Chondrocyte (in vitro differentiated cells): ENCODE data around the gene GYPC. TPM values are rescaled to one million over a fixed set of nuclear protein-coding genes. Genes with fewer than 3 reads are reported as not detected.

Experiments
- DNase-seq: peaks from one replicate; pipeline ENCODE4 v3.0.0; 2021; ENCODE audit warnings: mixed read lengths, low spot score
- H3K27ac Mint-ChIP-seq: one replicate; pipeline ENCODE4 v1.8.0; 2021; ENCODE audit warnings: mild to moderate bottlenecking, moderate library complexity, mixed read lengths; ENCODE audit not compliant: unreplicated experiment
- H3K27me3 Mint-ChIP-seq: 2 replicates; pipeline ENCODE4 v1.8.0; 2021; ENCODE audit warnings: low read depth, mixed read lengths
- H3K36me3 Mint-ChIP-seq: 2 replicates; pipeline ENCODE4 v1.8.0; 2021; ENCODE audit warnings: low read depth, mixed read lengths
- H3K4me1 Mint-ChIP-seq: 2 replicates; pipeline ENCODE4 v1.8.0; 2021; ENCODE audit warnings: low read depth, mild to moderate bottlenecking, mixed read lengths
- H3K4me3 Mint-ChIP-seq: one replicate; pipeline ENCODE4 v1.8.0; 2021; ENCODE audit warnings: mild to moderate bottlenecking, moderate library complexity, mixed read lengths; ENCODE audit not compliant: unreplicated experiment
- H3K9me3 Mint-ChIP-seq: 2 replicates; pipeline ENCODE4 v1.8.0; 2021; ENCODE audit warnings: low read depth, mixed read lengths
- CTCF ChIP-seq: fragments of 200-600 bp; sonication (generic); IDR thresholded peaks from 2 replicates; pipeline ENCODE4 v1.5.0; 2021; ENCODE audit warnings: antibody characterized with exemption, mild to moderate bottlenecking, moderate library complexity
- total RNA-seq: library from RNA; stranded (reverse); gene quantifications from 3 replicates; pipeline ENCODE4 v1.2.1, GENCODE V29; 2021

GYPC gene
- total RNA-seq, 1 donor from 2014 or later: 46.4 TPM

- Mint-ChIP-seq H3K9me3 (no peaks in the 10 kb centered on the region), H3K27me3 (peaks cover 11% of the 10 kb centered on the region), H3K36me3 (no peaks in the 10 kb centered on the region), H3K4me1 (no peaks in the 10 kb centered on the region), H3K27ac (no peak overlapping the region), H3K4me3 (no peak overlapping the region)
- TF ChIP-seq CTCF: no peak
- no peak for DNase-seq
Measured at GRCh38 chr2:126627643-126628042, 28.3 kb upstream of the GYPC start.

- peaks cover 16% of the 10 kb centered on the region for H3K27me3 Mint-ChIP-seq
- DNase-seq: no peak
Measured at GRCh38 chr2:126634273-126634861, 21.6 kb upstream of the GYPC start.

GRCh38 chr2:126635281-126635680, 20.7 kb upstream of the GYPC start:
- no peak overlapping the region for H3K27ac Mint-ChIP-seq
- peaks cover 16% of the 10 kb centered on the region for H3K27me3 Mint-ChIP-seq
- DNase-seq: no peak
- peaks cover 7% of the 10 kb centered on the region for H3K4me1 Mint-ChIP-seq
- no peak for TF ChIP-seq CTCF
- H3K36me3 Mint-ChIP-seq: no peaks in the 10 kb centered on the region
- H3K4me3 Mint-ChIP-seq: no peak overlapping the region
- H3K9me3 Mint-ChIP-seq: no peaks in the 10 kb centered on the region

More at GRCh38 chr2:126634273-126634861, 21.6 kb upstream of the GYPC start:
- H3K27ac Mint-ChIP-seq: no peak overlapping the region
- H3K9me3 Mint-ChIP-seq: no peaks in the 10 kb centered on the region
- no peaks in the 10 kb centered on the region for H3K36me3 Mint-ChIP-seq
- peak; percentile 73 for TF ChIP-seq CTCF
- H3K4me1 Mint-ChIP-seq: peaks cover 7% of the 10 kb centered on the region
- no peak overlapping the region for H3K4me3 Mint-ChIP-seq

- no peak for TF ChIP-seq CTCF
- no peak for DNase-seq
- H3K27me3 Mint-ChIP-seq: peaks cover 11% of the 10 kb centered on the region
- no peaks in the 10 kb centered on the region for H3K36me3 Mint-ChIP-seq
- H3K4me1 Mint-ChIP-seq: peaks cover 7% of the 10 kb centered on the region
- no peaks in the 10 kb centered on the region for H3K9me3 Mint-ChIP-seq
- H3K27ac Mint-ChIP-seq: no peak overlapping the region
- no peak overlapping the region for H3K4me3 Mint-ChIP-seq
Measured at GRCh38 chr2:126635736-126636135, 20.2 kb upstream of the GYPC start.

- no peak for DNase-seq
- H3K9me3 Mint-ChIP-seq: no peaks in the 10 kb centered on the region
- H3K4me3 Mint-ChIP-seq: no peak overlapping the region
- peaks cover 7% of the 10 kb centered on the region for H3K4me1 Mint-ChIP-seq
- H3K27ac Mint-ChIP-seq: no peak overlapping the region
- no peaks in the 10 kb centered on the region for H3K36me3 Mint-ChIP-seq
- H3K27me3 Mint-ChIP-seq: peaks cover 5% of the 10 kb centered on the region
- TF ChIP-seq CTCF: no peak
Measured at GRCh38 chr2:126637386-126637785, 18.6 kb upstream of the GYPC start.
